NCI-H2107 treated with DMSO at 0.1 percent for 48 hours (cell line): ENCODE data around the gene TLDC2.
"Not testable (repeated sequence)": the region's sequence is repeated elsewhere in the genome, so short reads cannot be mapped to it uniquely, and the experiment has no call there.

Source experiments
- DNase-seq: peaks from one replicate; lab custom pipeline; 2025; ENCODE audit not compliant: unreplicated experiment; lab: John Stamatoyannopoulos, UW

The TLDC2 gene

GRCh38 chr20:36905566-36905965, 29.6 kb downstream of the TLDC2 start:
- DNase-seq: not testable (repeated sequence)

GRCh38 chr20:36906086-36906485, 30.1 kb downstream of the TLDC2 start:
- DNase-seq: not testable (repeated sequence)

- DNase-seq: no peak
Observed at GRCh38 chr20:36908603-36909002, 32.7 kb downstream of the TLDC2 start.

GRCh38 chr20:36916199-36916598, 40.3 kb downstream of the TLDC2 start:
- DNase-seq: no peak

- DNase-seq: no peak
Observed at GRCh38 chr20:36917240-36917639, 41.3 kb downstream of the TLDC2 start.

GRCh38 chr20:36917943-36918342, 42.0 kb downstream of the TLDC2 start:
- no peak for DNase-seq

GRCh38 chr20:36919715-36920333, 43.9 kb downstream of the TLDC2 start:
- DNase-seq: no peak

- DNase-seq: no peak
Observed at GRCh38 chr20:36920334-36920730, 44.4 kb downstream of the TLDC2 start.

- DNase-seq: no peak
Observed at GRCh38 chr20:36924167-36925045, 48.5 kb downstream of the TLDC2 start.

- no peak for DNase-seq
Observed at GRCh38 chr20:36925234-36925633, 49.3 kb downstream of the TLDC2 start.

GRCh38 chr20:36926653-36927200, 50.8 kb downstream of the TLDC2 start:
- no peak for DNase-seq

GRCh38 chr20:36927704-36928103, 51.8 kb downstream of the TLDC2 start:
- no peak for DNase-seq

GRCh38 chr20:36929290-36929689, 53.4 kb downstream of the TLDC2 start:
- DNase-seq: no peak

- no peak for DNase-seq
Observed at GRCh38 chr20:36929691-36930090, 53.8 kb downstream of the TLDC2 start.

GRCh38 chr20:36932067-36932466, 56.1 kb downstream of the TLDC2 start:
- not testable (repeated sequence) for DNase-seq

- no peak for DNase-seq
Observed at GRCh38 chr20:36932476-36933426, 56.8 kb downstream of the TLDC2 start.

- not testable (repeated sequence) for DNase-seq
Observed at GRCh38 chr20:36933571-36933970, 57.6 kb downstream of the TLDC2 start.

- DNase-seq: no peak
Observed at GRCh38 chr20:36936341-36936740, 60.4 kb downstream of the TLDC2 start.

- not testable (repeated sequence) for DNase-seq
Observed at GRCh38 chr20:36936761-36937401, 60.9 kb downstream of the TLDC2 start.

- DNase-seq: no peak
Observed at GRCh38 chr20:36937402-36937770, 61.4 kb downstream of the TLDC2 start.
